Ascending aorta (tissue), 2 donors: ENCODE measurements around the gene HHAT. TPM values are rescaled to one million over a fixed set of nuclear protein-coding genes. Genes with fewer than 3 reads are reported as not detected.
A peak's percentile ranks its signal among the peaks of the same experiment; 100 is the strongest.

ENCODE experiments used
- DNase-seq, 2 donors: peaks; one replicate each; pipeline ENCODE4 v3.0.0-alpha.2; 2019; ENCODE audit warnings: low spot score in 2 of 2
- H3K27ac ChIP-seq, 2 donors: fragments of 200-600 bp; sonication (generic); one replicate each; pipeline ENCODE4 v1.5.1; 2016 to 2017; ENCODE audit warnings: mild to moderate bottlenecking in 1 of 2
- H3K27me3 ChIP-seq: fragments of 200-600 bp; sonication (generic); one replicate; pipeline ENCODE4 v1.5.1; 2017
- H3K36me3 ChIP-seq, 2 donors: fragments of 200-600 bp; sonication (generic); one replicate each; pipeline ENCODE4 v1.5.1; 2016
- H3K4me1 ChIP-seq, 2 donors: fragments of 200-600 bp; sonication (generic); one replicate each; pipeline ENCODE4 v1.5.1; 2016 to 2017; ENCODE audit warnings: mild to moderate bottlenecking in 1 of 2
- H3K4me3 ChIP-seq, 2 donors: fragments of 200-600 bp; sonication (generic); one replicate each; pipeline ENCODE4 v1.5.1; 2016 to 2017; ENCODE audit warnings: mild to moderate bottlenecking in 1 of 2
- H3K9me3 ChIP-seq, 2 donors: fragments of 200-600 bp; sonication (generic); one replicate each; pipeline ENCODE4 v1.5.1; 2016
- intact Hi-C: fragments of 100-400 bp; cut with DNase I; formaldehyde crosslinking; loops from one replicate; pipeline ENCODE4 v1.15.1; 2023
- total RNA-seq: library from RNA; depleted of rRNA; stranded (reverse); fragments of >200 nt; gene quantifications from one replicate; pipeline ENCODE4 v1.1.0, GENCODE V29; 2016
- TF ChIP-seq, protein P1 (sequence below), 3 experiments: fragments of 200-600 bp in 2 of 3; fragments of 450-650 bp in 1 of 3; sonication (generic) in 2 of 3; IDR thresholded peaks; one replicate each; pipeline ENCODE4 v1.5.1; 2016 to 2019; ENCODE audit warnings: antibody characterized with exemption in 3 of 3, mild to moderate bottlenecking in 1 of 3, moderate library complexity in 1 of 3

HHAT gene
- total RNA-seq, 1 donor from 2014 or later = 1.2 TPM

DNA sequence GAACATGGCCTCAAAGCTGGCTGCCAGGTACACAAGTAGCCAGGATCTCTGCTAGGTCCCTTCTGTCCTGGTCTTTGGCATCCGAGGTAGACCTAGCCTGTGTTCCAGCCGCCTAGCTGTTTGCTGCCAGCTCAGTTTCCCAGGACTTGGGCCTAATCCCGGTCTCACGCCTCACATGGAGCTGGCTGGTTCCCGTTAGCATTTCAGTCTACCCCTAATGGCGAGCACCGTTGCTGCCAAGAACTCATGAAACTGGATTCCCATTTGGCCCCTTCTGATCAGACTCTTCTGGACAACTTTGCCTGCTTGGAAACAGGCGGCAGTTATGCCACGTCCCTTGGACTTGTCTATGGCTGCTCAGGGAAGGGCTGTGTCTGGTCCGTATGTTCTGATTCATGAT is 26.2 kb upstream of the HHAT start:
- Histone ChIP-seq H3K27me3 (no peaks in the 10 kb centered on the region), H3K9me3 (no peaks in the 10 kb centered on the region), H3K27ac (peak overlapping the region; percentile 53 to 57), H3K4me3 (no peak overlapping the region), H3K36me3 (no peaks in the 10 kb centered on the region), H3K4me1 (peaks cover 0 to 13% of the 10 kb centered on the region in 2 donors)
- DNase-seq = peak in 1 of 2 donors; percentile 66
- TF ChIP-seq, protein P1, sequence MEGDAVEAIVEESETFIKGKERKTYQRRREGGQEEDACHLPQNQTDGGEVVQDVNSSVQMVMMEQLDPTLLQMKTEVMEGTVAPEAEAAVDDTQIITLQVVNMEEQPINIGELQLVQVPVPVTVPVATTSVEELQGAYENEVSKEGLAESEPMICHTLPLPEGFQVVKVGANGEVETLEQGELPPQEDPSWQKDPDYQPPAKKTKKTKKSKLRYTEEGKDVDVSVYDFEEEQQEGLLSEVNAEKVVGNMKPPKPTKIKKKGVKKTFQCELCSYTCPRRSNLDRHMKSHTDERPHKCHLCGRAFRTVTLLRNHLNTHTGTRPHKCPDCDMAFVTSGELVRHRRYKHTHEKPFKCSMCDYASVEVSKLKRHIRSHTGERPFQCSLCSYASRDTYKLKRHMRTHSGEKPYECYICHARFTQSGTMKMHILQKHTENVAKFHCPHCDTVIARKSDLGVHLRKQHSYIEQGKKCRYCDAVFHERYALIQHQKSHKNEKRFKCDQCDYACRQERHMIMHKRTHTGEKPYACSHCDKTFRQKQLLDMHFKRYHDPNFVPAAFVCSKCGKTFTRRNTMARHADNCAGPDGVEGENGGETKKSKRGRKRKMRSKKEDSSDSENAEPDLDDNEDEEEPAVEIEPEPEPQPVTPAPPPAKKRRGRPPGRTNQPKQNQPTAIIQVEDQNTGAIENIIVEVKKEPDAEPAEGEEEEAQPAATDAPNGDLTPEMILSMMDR (IDR thresholded peaks at IDR 0.05) = no peak
- intact Hi-C loops = no loop called here

DNA sequence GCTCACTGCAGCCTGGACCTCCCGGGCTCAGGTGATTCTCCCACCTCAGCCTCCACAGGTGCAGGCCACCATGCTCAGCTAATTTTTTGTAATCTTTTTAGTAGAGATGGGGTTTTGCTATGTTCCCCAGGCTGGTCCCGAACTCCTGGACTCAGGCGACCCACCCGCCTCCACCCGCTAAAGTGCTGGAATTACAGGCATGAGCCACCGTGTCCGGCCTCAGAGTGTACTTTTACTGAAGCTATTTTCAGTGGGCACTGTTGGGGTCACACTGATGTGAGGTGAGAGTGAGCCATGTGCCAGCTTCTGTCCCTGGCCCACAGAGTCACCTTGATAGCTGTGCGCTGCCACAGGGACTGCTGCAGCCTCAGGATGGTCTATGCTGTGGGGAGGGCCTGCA is 25.3 kb upstream of the HHAT start:
- Histone ChIP-seq H3K9me3 (no peaks in the 10 kb centered on the region), H3K27me3 (no peaks in the 10 kb centered on the region), H3K36me3 (no peaks in the 10 kb centered on the region), H3K27ac (no peak overlapping the region), H3K4me3 (no peak overlapping the region), H3K4me1 (peaks cover 0 to 13% of the 10 kb centered on the region in 2 donors)
- TF ChIP-seq, protein P1 (IDR thresholded peaks at IDR 0.05) = no peak
- intact Hi-C loops = no loop called here
- no peak for DNase-seq

DNA sequence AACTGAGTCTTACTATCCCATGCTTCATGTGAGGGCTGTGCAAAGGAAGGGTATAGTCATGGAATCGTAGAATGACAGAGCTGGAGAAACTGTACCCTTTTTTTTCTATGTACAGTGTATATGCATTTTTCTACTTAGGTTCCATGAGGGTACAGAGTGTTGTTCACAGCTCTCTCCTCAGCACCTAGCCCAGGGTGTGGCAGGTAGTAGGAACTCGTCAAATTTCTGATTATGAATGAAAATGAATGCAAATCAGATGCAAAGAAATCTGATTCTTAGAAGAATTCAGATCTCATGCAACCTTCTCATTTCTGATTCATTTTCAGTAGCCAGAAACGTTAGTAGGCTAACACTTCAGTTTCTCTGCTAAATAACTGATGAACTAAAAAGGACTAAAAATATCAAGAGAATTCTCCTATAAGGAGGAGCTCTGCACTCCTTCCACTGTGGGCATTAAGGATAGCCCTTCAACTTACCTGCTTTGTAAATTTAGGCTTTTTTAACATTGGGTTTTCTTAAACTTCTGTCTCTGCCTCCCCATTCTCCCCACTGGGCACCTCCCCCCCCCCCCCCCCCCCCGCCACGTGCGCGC is 18.0 kb upstream of the HHAT start:
- H3K4me1 ChIP-seq = peaks cover 0 to 5% of the 10 kb centered on the region in 2 donors
- H3K36me3 ChIP-seq = no peaks in the 10 kb centered on the region
- no peaks in the 10 kb centered on the region for H3K9me3 ChIP-seq
- H3K4me3 ChIP-seq = peak overlapping the region in 1 of 2 donors; percentile 69
- H3K27me3 ChIP-seq = no peaks in the 10 kb centered on the region
- peak overlapping the region in 1 of 2 donors; percentile 41 for H3K27ac ChIP-seq
- intact Hi-C loops = loop anchor here (1.0 to 2.0 kb wide), 4 partner anchors 18 to 167 kb away; no protein-coding TSS in a partner anchor
- DNase-seq = no peak
- TF ChIP-seq, protein P1 (IDR thresholded peaks at IDR 0.05) = no peak

DNA sequence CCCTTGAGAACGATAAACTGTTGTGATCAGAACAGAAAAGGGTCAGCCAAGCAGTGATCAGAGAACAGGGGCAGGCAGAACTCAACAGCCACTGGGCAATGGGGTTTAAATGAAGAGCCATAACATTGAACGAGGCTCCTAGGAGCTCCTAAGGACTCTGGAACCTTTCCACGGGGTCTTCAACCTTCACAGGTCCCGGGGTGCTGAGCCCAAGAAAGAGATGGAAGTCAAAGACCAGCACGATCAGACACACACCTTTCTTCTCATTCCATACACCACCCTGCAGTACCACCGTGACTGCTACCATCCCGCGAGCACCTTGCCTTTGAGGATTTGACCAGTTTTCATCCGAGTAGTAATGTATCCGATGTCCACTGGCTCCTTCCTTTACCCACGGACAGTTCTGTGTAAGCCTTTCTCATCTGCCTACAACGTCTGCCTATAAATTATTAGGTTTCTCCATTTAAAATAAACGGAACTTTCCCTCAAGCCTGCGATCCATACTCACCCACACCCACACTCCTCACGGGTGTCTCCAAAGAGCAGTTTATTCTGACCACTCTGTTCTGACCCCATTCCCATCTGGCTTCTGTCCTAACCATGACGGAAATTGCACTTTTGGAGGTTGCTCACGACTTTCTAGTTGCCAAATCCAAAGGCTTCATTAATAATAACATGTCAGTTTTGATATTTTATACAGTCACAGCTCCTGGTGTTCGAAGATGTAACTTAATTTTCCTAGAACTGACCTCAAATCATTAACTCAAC is 16.8 kb upstream of the HHAT start:
- intact Hi-C loops = loop anchor here (1.0 to 2.0 kb wide), 4 partner anchors 19 to 169 kb away; no protein-coding TSS in a partner anchor
- DNase-seq = no peak

GRCh38 chr1:210313046-210313595 is 15.6 kb upstream of the HHAT start:
- intact Hi-C loops = no loop called here
- H3K9me3 ChIP-seq = no peaks in the 10 kb centered on the region
- TF ChIP-seq, protein P1 (IDR thresholded peaks at IDR 0.05) = no peak
- no peaks in the 10 kb centered on the region for H3K27me3 ChIP-seq
- peaks cover 0 to 5% of the 10 kb centered on the region in 2 donors for H3K4me1 ChIP-seq
- DNase-seq = no peak
- no peaks in the 10 kb centered on the region for H3K36me3 ChIP-seq
- no peak overlapping the region for H3K27ac ChIP-seq
- no peak overlapping the region for H3K4me3 ChIP-seq

More for the DNA sequence above, 16.8 kb upstream of the HHAT start:
- Histone ChIP-seq H3K36me3 (no peaks in the 10 kb centered on the region), H3K27ac (peak overlapping the region; percentile 41 to 73), H3K9me3 (no peaks in the 10 kb centered on the region), H3K4me1 (peaks cover 0 to 5% of the 10 kb centered on the region in 2 donors), H3K4me3 (peak overlapping the region; percentile 42 to 69), H3K27me3 (no peaks in the 10 kb centered on the region)
- TF ChIP-seq, protein P1 (IDR thresholded peaks at IDR 0.05) = no peak
